ENCODE results near the gene MATN1.

Gene MATN1

GRCh38 chr1:30731806-30732276 lies 8.5 kb upstream of the MATN1 start:
- no peak for DNase-seq (ENCODE audit: low read depth in 3 of 3)

DNA sequence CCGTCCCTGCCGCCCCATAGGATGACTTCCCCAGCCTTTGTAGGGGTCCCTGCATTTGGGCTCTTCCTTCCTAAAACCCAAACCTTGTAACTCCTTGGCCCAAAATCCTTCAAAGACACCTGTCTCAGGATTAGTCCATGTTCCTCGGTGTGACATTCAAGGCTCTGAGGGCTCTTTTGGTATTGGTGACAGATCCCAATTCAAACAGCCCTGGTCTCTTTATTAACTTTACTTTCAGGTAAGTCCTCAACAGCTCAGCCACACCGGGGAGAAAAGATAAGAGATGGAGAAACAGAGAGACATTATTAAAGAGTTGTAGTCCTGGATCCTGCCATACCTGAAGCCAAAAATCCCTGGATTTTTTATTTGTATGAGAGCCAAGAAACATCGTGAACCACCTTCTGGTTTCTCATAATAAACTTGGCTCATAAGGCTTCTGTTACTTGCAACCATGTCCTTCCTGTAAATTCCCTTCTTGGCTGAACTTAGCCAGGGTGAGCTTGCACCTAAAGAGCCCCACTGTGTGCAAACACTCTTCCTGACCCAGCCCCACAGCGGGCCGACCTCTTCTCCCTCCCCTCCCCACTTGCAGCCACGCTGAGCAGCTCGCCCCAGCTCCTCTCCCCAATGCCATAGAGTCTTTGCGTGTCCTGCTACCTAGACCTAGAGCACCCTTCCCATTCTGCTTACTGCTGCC lies 7.9 kb upstream of the MATN1 start:
- DNase-seq (ENCODE audit: low read depth in 3 of 3) = no peak

DNA sequence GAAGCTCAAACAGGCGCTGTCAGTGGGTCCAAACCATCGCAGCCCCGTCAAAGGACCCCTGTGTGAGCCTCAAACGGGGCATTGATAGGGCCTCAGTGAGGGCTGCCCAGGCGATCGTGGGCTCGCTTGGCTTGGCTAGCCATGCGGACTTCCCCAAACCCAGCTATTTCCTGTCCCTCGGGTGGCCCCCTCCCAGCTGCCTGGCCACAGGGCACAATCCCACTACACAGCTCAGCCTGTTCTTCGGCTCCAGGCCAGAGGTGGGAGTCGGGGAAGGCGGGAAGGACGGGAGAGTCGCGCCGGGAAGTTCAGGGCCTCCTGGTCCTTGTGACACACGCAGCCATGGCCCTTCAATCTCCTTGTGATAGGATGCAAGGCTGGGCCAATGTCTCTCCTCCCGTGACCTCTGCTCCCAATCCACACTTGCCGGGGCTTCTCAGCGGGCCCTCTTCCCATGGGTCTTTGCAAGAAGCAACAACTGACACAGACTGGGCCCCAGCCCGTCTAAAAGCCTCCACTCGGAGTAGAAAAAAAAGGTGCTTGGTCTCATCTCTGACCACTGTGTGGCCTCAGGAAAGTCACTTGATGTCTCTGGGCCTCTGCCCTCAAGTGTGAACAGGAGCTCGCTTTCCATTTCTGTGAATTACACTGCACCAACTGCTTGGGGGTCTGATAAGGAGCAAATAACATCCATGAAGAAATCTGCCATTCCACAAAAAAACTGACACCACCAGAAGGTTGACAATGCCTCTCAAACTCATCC lies 7.1 kb upstream of the MATN1 start:
- no peak for DNase-seq (ENCODE audit: low read depth in 3 of 3)

DNA sequence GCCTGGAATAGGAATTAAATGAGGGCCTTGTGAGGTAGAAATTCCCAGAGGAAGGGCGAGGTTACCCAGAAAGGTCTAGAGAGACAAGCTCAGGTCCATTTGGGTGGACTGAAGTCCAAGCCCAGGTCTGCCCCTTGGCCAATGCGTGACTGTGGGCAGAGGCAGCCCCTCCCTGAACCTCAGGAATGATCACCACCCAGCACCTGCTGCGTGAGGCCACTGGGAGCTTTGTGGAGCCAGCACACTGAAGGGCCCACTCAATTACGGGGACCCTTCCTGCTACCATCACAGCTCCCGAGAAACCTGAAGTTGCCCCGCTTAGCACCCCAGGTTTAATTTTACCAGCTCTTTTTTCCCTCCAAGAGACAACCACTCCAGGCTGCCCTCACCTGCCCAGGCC lies 6.5 kb upstream of the MATN1 start:
- no peak for DNase-seq (ENCODE audit: low read depth in 3 of 3)

- no peak for DNase-seq (ENCODE audit: low read depth in 3 of 3)
Observed at GRCh38 chr1:30728832-30729638, 5.7 kb upstream of the MATN1 start.

DNA sequence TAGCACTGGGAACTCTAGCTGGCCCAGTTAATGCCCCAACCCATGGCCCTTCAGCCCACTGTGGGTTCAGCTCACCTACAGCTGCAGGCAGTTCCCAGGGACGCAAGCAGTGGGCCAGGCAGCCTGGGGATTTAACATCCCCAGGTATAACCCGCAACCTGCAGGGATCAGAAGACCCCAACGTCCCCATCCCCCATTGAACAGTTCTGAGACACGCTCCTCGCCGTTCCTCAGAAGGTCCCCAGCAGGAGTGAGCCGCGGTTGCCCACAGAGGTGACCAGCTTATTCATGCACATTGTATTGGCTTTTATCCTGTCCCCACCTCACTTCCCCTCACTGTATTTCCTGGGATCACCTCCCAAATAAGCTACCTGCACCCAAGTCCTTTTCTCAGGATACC lies 5.0 kb upstream of the MATN1 start:
- no peak for DNase-seq (ENCODE audit: low read depth in 3 of 3)

DNA sequence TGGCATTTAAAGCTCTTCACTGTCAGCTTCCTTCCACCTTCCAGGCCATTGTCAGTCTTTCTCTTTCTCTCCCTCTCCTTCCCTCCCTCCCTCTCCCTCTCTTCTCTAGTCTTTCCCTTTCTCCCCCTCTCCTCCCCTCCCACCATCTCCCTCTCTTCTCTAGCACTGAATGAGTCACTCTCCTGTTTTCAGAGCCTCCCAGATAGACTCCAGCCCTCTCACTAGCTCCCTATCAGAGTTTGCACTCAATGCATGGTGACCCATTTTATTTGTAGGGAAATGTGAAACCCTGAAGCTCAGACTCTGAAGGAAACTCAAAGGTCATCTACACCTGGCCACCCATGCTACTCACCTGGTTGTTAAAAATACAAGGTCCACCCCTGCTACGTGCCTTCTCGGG lies 4.4 kb upstream of the MATN1 start:
- DNase-seq (ENCODE audit: low read depth in 3 of 3) = no peak

DNA sequence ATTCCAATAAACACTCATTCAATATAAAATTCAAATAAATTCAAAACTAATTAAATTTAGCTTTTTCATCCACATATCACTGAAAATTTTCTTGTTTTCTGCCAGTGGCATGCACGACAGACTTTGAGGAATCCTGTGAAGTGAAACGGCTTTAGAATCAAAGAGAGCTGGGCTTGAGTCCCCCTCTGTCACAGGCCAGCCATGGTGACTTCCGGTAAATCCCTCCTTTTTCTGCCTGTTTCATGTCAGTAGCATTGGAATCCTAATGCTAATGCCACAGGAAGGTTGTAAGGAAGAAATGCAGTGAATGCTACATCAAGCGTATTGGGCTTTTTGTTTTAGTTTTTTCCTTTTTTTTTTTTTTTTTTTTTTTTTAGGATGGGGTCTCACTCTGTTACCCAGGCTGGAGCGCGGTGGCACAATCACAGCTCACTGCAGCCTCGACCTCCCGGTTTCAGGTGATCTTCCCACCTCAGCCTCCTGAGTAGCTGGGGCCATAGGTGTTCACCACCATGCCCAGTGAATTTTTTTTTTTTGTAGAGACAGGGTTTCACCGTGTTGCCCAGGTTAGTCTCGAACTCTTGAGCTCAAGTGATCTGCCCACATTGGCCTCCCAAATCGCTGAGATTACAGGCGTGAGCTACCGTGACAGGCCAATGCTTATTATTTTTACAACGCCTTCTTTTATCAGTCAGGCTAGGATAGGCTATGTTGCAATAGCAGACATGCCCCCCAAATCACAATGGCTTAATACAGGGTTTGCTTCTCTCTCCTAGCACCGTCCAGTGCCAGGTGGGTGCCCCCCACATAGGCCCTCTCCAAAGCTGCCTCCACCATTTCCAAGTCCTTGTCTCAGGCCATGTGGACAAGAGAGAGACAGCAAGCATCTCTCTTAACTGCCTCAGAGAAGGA lies 3.6 kb upstream of the MATN1 start:
- DNase-seq (ENCODE audit: low read depth in 3 of 3) = no peak

GRCh38 chr1:30726236-30726635 lies 2.9 kb upstream of the MATN1 start:
- DNase-seq (ENCODE audit: low read depth in 3 of 3) = no peak

- DNase-seq (ENCODE audit: low read depth in 3 of 3) = no peak
Observed at GRCh38 chr1:30725450-30726095, 2.2 kb upstream of the MATN1 start.

- DNase-seq (ENCODE audit: low read depth in 3 of 3) = no peak
Observed at GRCh38 chr1:30724655-30725421, 1.5 kb upstream of the MATN1 start.

DNA sequence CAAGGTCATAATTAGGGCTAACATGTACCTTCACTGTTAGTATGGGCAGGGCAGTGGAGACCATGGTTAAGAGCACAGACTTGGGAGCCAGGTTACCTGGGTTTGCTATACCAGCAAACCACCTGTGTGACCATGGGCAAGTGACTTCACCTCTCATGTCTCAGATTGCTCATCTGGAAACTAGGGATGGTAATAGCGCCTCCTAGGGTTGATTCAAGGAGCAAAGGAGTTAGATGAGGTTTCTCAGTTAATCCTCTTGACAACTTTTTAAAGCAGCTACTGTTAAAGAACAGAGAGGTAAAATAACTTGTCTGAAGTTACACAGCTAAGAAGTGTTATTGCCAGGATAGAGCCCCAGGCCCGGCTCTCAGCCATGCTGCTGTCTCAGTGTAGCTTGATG lies 790 bp upstream of the MATN1 start:
- no peak for DNase-seq (ENCODE audit: low read depth in 3 of 3)

- no peak for DNase-seq (ENCODE audit: low read depth in 3 of 3)
Observed at GRCh38 chr1:30721812-30722537, 1.4 kb downstream of the MATN1 start.

DNA sequence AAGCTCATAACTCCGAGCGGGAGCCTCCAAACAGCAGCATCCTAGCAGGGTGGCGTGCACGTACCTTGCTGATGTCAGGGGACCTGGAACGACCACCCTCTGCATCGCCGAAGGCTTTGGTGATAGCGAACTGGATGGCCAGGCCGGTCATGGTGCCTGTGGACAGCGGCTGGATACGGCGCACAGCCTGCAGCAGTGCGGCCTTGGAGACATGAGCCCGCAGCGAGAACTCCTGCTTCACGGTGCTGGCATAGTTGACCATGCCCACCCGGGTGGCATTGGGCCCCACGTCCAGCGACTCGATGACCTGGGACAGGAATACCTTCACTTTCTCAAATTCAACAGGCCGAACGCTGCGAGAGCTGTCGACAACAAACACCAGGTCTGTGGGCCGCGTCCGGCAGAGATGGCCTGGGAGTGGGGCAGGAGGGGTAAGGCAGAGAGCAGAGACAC lies 2.0 kb downstream of the MATN1 start:
- no peak for DNase-seq (ENCODE audit: low read depth in 3 of 3)

GRCh38 chr1:30720271-30721223 lies 2.8 kb downstream of the MATN1 start:
- no peak for DNase-seq (ENCODE audit: low read depth in 3 of 3)

- DNase-seq (ENCODE audit: low read depth in 3 of 3) = no peak
Observed at GRCh38 chr1:30719406-30720270, 3.7 kb downstream of the MATN1 start.

All from stimulated activated CD4-positive, alpha-beta T cell treated with anti-CD3 and anti-CD28 coated beads, TNF-alpha, amount 100 ng/mL, for 48 hours (primary cell).